ENCODE measurements around the gene DPEP3. TPM values are rescaled to one million over a fixed set of nuclear protein-coding genes. Genes with fewer than 3 reads are reported as not detected.
A peak's percentile ranks its signal among the peaks of the same experiment; 100 is the strongest.

Gene DPEP3
- total and polyA plus RNA-seq, 8 donors: 0.08 to 0.60 (median 0.09) TPM; not detected in 5

- ATAC-seq (no peak), DNase-seq (no peak)
- peaks cover 4 to 40% of the 10 kb centered on the region in 2 donors for H3K4me1 ChIP-seq
- H3K9me3 ChIP-seq: no peaks in the 10 kb centered on the region
- H3K27ac ChIP-seq: peak overlapping the region in 1 of 2 donors; percentile 42
- intact Hi-C loops (cut with DNase I): loop anchor here in 1 of 2 donors (10.0 kb wide), 1 partner anchor 57 kb away; no protein-coding TSS in a partner anchor
- H3K36me3 ChIP-seq: peaks cover 0 to 4% of the 10 kb centered on the region in 2 donors
- TF ChIP-seq CTCF (IDR thresholded peaks at IDR 0.05): no peak
- no peak overlapping the region for H3K4me3 ChIP-seq
- no peaks in the 10 kb centered on the region for H3K27me3 ChIP-seq
Observed at GRCh38 chr16:67987460-67988160, 7.3 kb upstream of the DPEP3 start.

- no peak for TF ChIP-seq CTCF (IDR thresholded peaks at IDR 0.05)
- DNase-seq (no peak), ATAC-seq (no peak)
- H3K4me3 ChIP-seq: no peak overlapping the region
- H3K27me3 ChIP-seq: no peaks in the 10 kb centered on the region
- H3K27ac ChIP-seq: peak overlapping the region in 1 of 2 donors; percentile 42
- no peaks in the 10 kb centered on the region for H3K9me3 ChIP-seq
- peaks cover 4 to 39% of the 10 kb centered on the region in 2 donors for H3K4me1 ChIP-seq
- H3K36me3 ChIP-seq: peaks cover 0 to 4% of the 10 kb centered on the region in 2 donors
- intact Hi-C loops (cut with DNase I): loop anchor here in 1 of 2 donors (10.0 kb wide), 1 partner anchor 58 kb away; no protein-coding TSS in a partner anchor
Observed at GRCh38 chr16:67986949-67987348, 6.7 kb upstream of the DPEP3 start.

GRCh38 chr16:67982011-67982696, 1.9 kb upstream of the DPEP3 start:
- intact Hi-C loops (cut with DNase I): loop anchor here in 1 of 2 donors (10.0 kb wide), 1 partner anchor 63 kb away; no protein-coding TSS in a partner anchor
- Histone ChIP-seq H3K4me1 (peaks cover 4 to 33% of the 10 kb centered on the region in 2 donors), H3K27ac (no peak overlapping the region), H3K4me3 (no peak overlapping the region), H3K36me3 (no peaks in the 10 kb centered on the region), H3K9me3 (no peaks in the 10 kb centered on the region), H3K27me3 (peaks cover 0 to 10% of the 10 kb centered on the region in 2 donors)
- TF ChIP-seq CTCF (IDR thresholded peaks at IDR 0.05): no peak
- ATAC-seq: no peak
- DNase-seq: no peak

GRCh38 chr16:67977469-67978227, 2.7 kb downstream of the DPEP3 start:
- no peak overlapping the region for H3K4me3 ChIP-seq
- H3K27ac ChIP-seq: no peak overlapping the region
- intact Hi-C loops (cut with DNase I): no loop called here
- TF ChIP-seq CTCF (IDR thresholded peaks at IDR 0.05): no peak
- ATAC-seq: no peak
- no peak for DNase-seq
- peaks cover 0 to 10% of the 10 kb centered on the region in 2 donors for H3K27me3 ChIP-seq
- no peaks in the 10 kb centered on the region for H3K36me3 ChIP-seq
- H3K9me3 ChIP-seq: no peaks in the 10 kb centered on the region
- H3K4me1 ChIP-seq: no peaks in the 10 kb centered on the region

Measured in left lung (tissue), 10 donors.